ENCODE data around the gene DOP1A. TPM values are rescaled to one million over a fixed set of nuclear protein-coding genes. Genes with fewer than 3 reads are reported as not detected.

DOP1A gene
- total and polyA plus RNA-seq, 2 of the 13 experiments (the other 11 are each of a cell fraction or from before 2014, with no cell fraction given): 5.2 to 16.7 TPM

GRCh38 chr6:83097204-83097603, 29.7 kb downstream of the DOP1A start (continued):
- TF ChIP-seq BCL6 (CRISPR knock-in tag; IDR thresholded peaks at IDR 0.05) (no peak), ZNF207 (IDR thresholded peaks at IDR 0.05; ENCODE audit: borderline replicate concordance) (no peak), KAT8 (CRISPR knock-in tag; IDR thresholded peaks at IDR 0.05) (no peak), ZNF569 (CRISPR knock-in tag; IDR thresholded peaks at IDR 0.05; ENCODE audit: borderline replicate concordance) (no peak)
- TF ChIP-seq, protein P1, sequence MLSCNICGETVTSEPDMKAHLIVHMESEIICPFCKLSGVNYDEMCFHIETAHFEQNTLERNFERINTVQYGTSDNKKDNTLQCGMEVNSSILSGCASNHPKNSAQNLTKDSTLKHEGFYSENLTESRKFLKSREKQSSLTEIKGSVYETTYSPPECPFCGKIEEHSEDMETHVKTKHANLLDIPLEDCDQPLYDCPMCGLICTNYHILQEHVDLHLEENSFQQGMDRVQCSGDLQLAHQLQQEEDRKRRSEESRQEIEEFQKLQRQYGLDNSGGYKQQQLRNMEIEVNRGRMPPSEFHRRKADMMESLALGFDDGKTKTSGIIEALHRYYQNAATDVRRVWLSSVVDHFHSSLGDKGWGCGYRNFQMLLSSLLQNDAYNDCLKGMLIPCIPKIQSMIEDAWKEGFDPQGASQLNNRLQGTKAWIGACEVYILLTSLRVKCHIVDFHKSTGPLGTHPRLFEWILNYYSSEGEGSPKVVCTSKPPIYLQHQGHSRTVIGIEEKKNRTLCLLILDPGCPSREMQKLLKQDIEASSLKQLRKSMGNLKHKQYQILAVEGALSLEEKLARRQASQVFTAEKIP (CRISPR knock-in tag; IDR thresholded peaks at IDR 0.05; ENCODE audit: borderline replicate concordance): no peak
- TF ChIP-seq, protein P2, sequence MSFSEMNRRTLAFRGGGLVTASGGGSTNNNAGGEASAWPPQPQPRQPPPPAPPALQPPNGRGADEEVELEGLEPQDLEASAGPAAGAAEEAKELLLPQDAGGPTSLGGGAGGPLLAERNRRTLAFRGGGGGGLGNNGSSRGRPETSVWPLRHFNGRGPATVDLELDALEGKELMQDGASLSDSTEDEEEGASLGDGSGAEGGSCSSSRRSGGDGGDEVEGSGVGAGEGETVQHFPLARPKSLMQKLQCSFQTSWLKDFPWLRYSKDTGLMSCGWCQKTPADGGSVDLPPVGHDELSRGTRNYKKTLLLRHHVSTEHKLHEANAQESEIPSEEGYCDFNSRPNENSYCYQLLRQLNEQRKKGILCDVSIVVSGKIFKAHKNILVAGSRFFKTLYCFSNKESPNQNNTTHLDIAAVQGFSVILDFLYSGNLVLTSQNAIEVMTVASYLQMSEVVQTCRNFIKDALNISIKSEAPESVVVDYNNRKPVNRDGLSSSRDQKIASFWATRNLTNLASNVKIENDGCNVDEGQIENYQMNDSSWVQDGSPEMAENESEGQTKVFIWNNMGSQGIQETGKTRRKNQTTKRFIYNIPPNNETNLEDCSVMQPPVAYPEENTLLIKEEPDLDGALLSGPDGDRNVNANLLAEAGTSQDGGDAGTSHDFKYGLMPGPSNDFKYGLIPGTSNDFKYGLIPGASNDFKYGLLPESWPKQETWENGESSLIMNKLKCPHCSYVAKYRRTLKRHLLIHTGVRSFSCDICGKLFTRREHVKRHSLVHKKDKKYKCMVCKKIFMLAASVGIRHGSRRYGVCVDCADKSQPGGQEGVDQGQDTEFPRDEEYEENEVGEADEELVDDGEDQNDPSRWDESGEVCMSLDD (CRISPR knock-in tag; IDR thresholded peaks at IDR 0.05; ENCODE audit: borderline replicate concordance): no peak

GRCh38 chr6:83097675-83098074, 30.2 kb downstream of the DOP1A start:
- Histone ChIP-seq H3K4me2 (ENCODE audit: low read depth, low read length) (no peak overlapping the region), H3K9ac (ENCODE audit: insufficient read depth, low read depth, low read length) (no peak overlapping the region), H3K27ac (ENCODE audit: extremely low read length, insufficient read depth, low read length) (no peak overlapping the region), H3K79me2 (ENCODE audit: insufficient read depth, low read length) (no peaks in the 10 kb centered on the region), H4K20me1 (ENCODE audit: insufficient read depth, low read length) (no peaks in the 10 kb centered on the region), H3K27me3 (ENCODE audit: control insufficient read depth in 1 of 2, insufficient read depth in 2 of 2, low read length in 2 of 2) (no peaks in the 10 kb centered on the region), H3K4me3 (replicated peaks in 1 of 3; ENCODE audit: insufficient read depth in 1 of 3, low read depth in 2 of 3, low read length in 3 of 3) (no peak overlapping the region), H2AFZ (ENCODE audit: low read length) (no peak overlapping the region), H3K36me3 (replicated peaks in 1 of 2; ENCODE audit: control insufficient read depth in 1 of 2, insufficient read depth in 2 of 2, low read length in 2 of 2) (peaks cover 0 to 3% of the 10 kb centered on the region in 2 experiments; a peak in 1 of 5 replicates), H3K9me3 (ENCODE audit: low read length) (no peaks in the 10 kb centered on the region), H3K4me1 (ENCODE audit: insufficient read depth, low read length) (no peaks in the 10 kb centered on the region)
- intact Hi-C loops (cut with micrococcal nuclease; ENCODE audit: unreplicated experiment): no loop called here
- ATAC-seq: no peak
- ChIA-PET POLR2A (no interaction called here), CTCF (ENCODE audit: low intra/inter-chr PET ratio, low total read pairs) (no interaction called here)
- in situ Hi-C loops (cut with HindIII; ENCODE audit: extremely low pct_ligation_motif_present, low pct_unique_long_range_greater_than_20kb): no loop called here
- WGBS (ENCODE audit: low lambda C conversion rate): 100% methylated on average over 1 of the region's 1 CpG
- FAIRE-seq: no peak
- DNase-seq (ENCODE audit: low spot score): no peak
- no TSS peak for BruUV-seq (replicated peaks)
- no peak for TF ChIP-seq ZNF75D (CRISPR knock-in tag; IDR thresholded peaks at IDR 0.05; ENCODE audit: borderline replicate concordance)
- no peak for TF ChIP-seq ZBTB8A (CRISPR knock-in tag; IDR thresholded peaks at IDR 0.05; ENCODE audit: borderline replicate concordance, low read depth)
- TF ChIP-seq ZNF691 (CRISPR knock-in tag; IDR thresholded peaks at IDR 0.05; ENCODE audit: borderline replicate concordance, low read depth): no peak
- no peak for TF ChIP-seq HNF4G (IDR thresholded peaks at IDR 0.05; ENCODE audit: borderline replicate concordance, low read depth, low read length)
- no peak for TF ChIP-seq HNF4G (CRISPR knock-in tag; IDR thresholded peaks at IDR 0.05; ENCODE audit: borderline replicate concordance, low read depth)
- TF ChIP-seq, protein P3, sequence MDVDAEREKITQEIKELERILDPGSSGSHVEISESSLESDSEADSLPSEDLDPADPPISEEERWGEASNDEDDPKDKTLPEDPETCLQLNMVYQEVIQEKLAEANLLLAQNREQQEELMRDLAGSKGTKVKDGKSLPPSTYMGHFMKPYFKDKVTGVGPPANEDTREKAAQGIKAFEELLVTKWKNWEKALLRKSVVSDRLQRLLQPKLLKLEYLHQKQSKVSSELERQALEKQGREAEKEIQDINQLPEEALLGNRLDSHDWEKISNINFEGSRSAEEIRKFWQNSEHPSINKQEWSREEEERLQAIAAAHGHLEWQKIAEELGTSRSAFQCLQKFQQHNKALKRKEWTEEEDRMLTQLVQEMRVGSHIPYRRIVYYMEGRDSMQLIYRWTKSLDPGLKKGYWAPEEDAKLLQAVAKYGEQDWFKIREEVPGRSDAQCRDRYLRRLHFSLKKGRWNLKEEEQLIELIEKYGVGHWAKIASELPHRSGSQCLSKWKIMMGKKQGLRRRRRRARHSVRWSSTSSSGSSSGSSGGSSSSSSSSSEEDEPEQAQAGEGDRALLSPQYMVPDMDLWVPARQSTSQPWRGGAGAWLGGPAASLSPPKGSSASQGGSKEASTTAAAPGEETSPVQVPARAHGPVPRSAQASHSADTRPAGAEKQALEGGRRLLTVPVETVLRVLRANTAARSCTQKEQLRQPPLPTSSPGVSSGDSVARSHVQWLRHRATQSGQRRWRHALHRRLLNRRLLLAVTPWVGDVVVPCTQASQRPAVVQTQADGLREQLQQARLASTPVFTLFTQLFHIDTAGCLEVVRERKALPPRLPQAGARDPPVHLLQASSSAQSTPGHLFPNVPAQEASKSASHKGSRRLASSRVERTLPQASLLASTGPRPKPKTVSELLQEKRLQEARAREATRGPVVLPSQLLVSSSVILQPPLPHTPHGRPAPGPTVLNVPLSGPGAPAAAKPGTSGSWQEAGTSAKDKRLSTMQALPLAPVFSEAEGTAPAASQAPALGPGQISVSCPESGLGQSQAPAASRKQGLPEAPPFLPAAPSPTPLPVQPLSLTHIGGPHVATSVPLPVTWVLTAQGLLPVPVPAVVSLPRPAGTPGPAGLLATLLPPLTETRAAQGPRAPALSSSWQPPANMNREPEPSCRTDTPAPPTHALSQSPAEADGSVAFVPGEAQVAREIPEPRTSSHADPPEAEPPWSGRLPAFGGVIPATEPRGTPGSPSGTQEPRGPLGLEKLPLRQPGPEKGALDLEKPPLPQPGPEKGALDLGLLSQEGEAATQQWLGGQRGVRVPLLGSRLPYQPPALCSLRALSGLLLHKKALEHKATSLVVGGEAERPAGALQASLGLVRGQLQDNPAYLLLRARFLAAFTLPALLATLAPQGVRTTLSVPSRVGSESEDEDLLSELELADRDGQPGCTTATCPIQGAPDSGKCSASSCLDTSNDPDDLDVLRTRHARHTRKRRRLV (CRISPR knock-in tag; IDR thresholded peaks at IDR 0.05): no peak
- TF ChIP-seq MBNL3 (CRISPR knock-in tag; conservative IDR thresholded peaks at IDR 0.05): no peak
